K562 (cell line): ENCODE results near the gene CNTN4. TPM values are rescaled to one million over a fixed set of nuclear protein-coding genes. Genes with fewer than 3 reads are reported as not detected.

Source experiments
- ATAC-seq: fragments of 200-7000 bp; cut with Tn5 transposase; 3 replicates; pipeline ENCODE4 v1.9.1; 2020; ENCODE audit warnings: moderate library complexity
- BruUV-seq: library from RNA; stranded (reverse); fragments of 400-500 nt; replicated peaks from 2 replicates; lab custom pipeline; 2021; lab: Mats Ljungman, UMichigan
- CTCF ChIA-PET: fragments of 300-600 bp; formaldehyde crosslinking; extraction: SDS; loops from one replicate; lab custom pipeline; 2021; ENCODE audit warnings: low intra/inter-chr PET ratio; lab: Yijun Ruan, JAX
- POLR2A ChIA-PET: fragments of 300-600, 350-650 bp; sonication (Branson Sonifier 250); formaldehyde crosslinking; extraction: SDS; loops from one replicate; lab custom pipeline; 2021; ENCODE audit warnings: antibody characterized with exemption, inconsistent platforms; lab: Yijun Ruan, JAX
- DNase-seq, 4 experiments: peaks; one replicate each; pipeline versions ENCODE4 v3.0.0 to v3.0.0-alpha.2; 2011 to 2018; ENCODE audit warnings: low spot score in 3 of 4, mixed read lengths in 3 of 4; ENCODE audit errors: extremely low read depth in 1 of 4
- FAIRE-seq: peaks from 2 replicates; lab custom pipeline; 2011; peaks lifted over from hg19 to GRCh38; lab: Jason Lieb, UNC
- H2AFZ ChIP-seq: 2 replicates; pipeline ENCODE4 v1.6.0; 2011; ENCODE audit warnings: low read depth, low read length, control low read depth, inconsistent platforms
- H3K27ac ChIP-seq: fragments of 200-600 bp; 3 replicates; pipeline ENCODE4 v1.8.0; 2011; ENCODE audit warnings: low read depth, mild to moderate bottlenecking, control low read depth, inconsistent platforms, low read length, moderate library complexity, mixed read lengths; ENCODE audit errors: extremely low read depth
- H3K27me3 ChIP-seq, 2 experiments: fragments of 300-600 bp in 1 of 2; 2 replicates in 1 of 2; 3 replicates in 1 of 2; pipeline versions ENCODE4 v1.6.0 to v1.8.0; 2011; ENCODE audit warnings: inconsistent platforms in 2 of 2, low read length in 2 of 2, mild to moderate bottlenecking in 1 of 2, mixed read lengths in 1 of 2, moderate library complexity in 1 of 2; ENCODE audit not compliant: control insufficient read depth in 2 of 2, insufficient read depth in 2 of 2
- H3K36me3 ChIP-seq: fragments of 300-600 bp; 3 replicates; pipeline ENCODE4 v1.8.0; 2011; ENCODE audit warnings: mild to moderate bottlenecking, low read length, inconsistent platforms; ENCODE audit not compliant: control insufficient read depth, insufficient read depth
- H3K4me1 ChIP-seq, 2 experiments: fragments of 200-600 bp in 1 of 2; replicated peaks in 1 of 2; 2 replicates in 1 of 2; 3 replicates in 1 of 2; pipeline versions ENCODE4 v1.5.1 to v1.8.0; 2011; ENCODE audit warnings: inconsistent platforms in 2 of 2, low read length in 2 of 2, mild to moderate bottlenecking in 1 of 2, mixed read lengths in 1 of 2, moderate library complexity in 1 of 2; ENCODE audit not compliant: control insufficient read depth in 2 of 2, insufficient read depth in 2 of 2
- H3K4me2 ChIP-seq: 2 replicates; pipeline ENCODE4 v1.6.1; 2011; ENCODE audit warnings: low read length, control low read depth, inconsistent platforms, mixed read lengths; ENCODE audit not compliant: insufficient read depth
- H3K4me3 ChIP-seq: fragments of 200-600 bp; sonication (generic), shearing (Covaris generic); 2 replicates; pipeline ENCODE4 v1.5.1; 2016; ENCODE audit warnings: control low read depth, inconsistent platforms
- H3K79me2 ChIP-seq: fragments of 200-600 bp; 3 replicates; pipeline ENCODE4 v1.8.0; 2011; ENCODE audit warnings: low read length, inconsistent platforms; ENCODE audit not compliant: control insufficient read depth, insufficient read depth
- H3K9ac ChIP-seq, 2 experiments: 2 replicates each; pipeline versions ENCODE4 v1.6.0 to v1.6.1; 2011; ENCODE audit warnings: low read depth in 2 of 2, low read length in 2 of 2, control low read depth in 1 of 2, inconsistent platforms in 1 of 2, mild to moderate bottlenecking in 1 of 2, mixed read lengths in 1 of 2; ENCODE audit not compliant: insufficient read depth in 1 of 2
- H3K9me1 ChIP-seq: one replicate; pipeline ENCODE4 v1.6.0; 2011; ENCODE audit warnings: inconsistent platforms, mild to moderate bottlenecking, low read length, moderate library complexity; ENCODE audit not compliant: control insufficient read depth, insufficient read depth
- H3K9me3 ChIP-seq: replicated peaks from 2 replicates; pipeline ENCODE4 v1.5.1; 2011; ENCODE audit warnings: low read depth, low read length, inconsistent platforms; ENCODE audit not compliant: control insufficient read depth, insufficient read depth
- H4K20me1 ChIP-seq: replicated peaks from 2 replicates; pipeline ENCODE4 v1.6.1; 2011; ENCODE audit warnings: low read length, inconsistent platforms, mixed read lengths; ENCODE audit not compliant: control insufficient read depth, insufficient read depth
- ATF4 ChIP-seq: fragments of 450-650 bp; formaldehyde crosslinking; IDR thresholded peaks from 2 replicates; pipeline ENCODE4 v1.4.0; 2022; ENCODE audit warnings: mild to moderate bottlenecking, moderate library complexity
- MAFF ChIP-seq: IDR thresholded peaks from 2 replicates; pipeline ENCODE4 v1.6.1; 2012; ENCODE audit warnings: low read length, improper control_type of control experiment
- MITF ChIP-seq: IDR thresholded peaks from 2 replicates; pipeline ENCODE4 v1.6.1; 2014; ENCODE audit warnings: antibody characterized with exemption
- MLLT1 ChIP-seq, 2 experiments: fragments of 450-650 bp; IDR thresholded peaks; 2 replicates each; pipeline ENCODE4 v1.6.1; 2016
- NONO ChIP-seq, 2 experiments: fragments of 200-400 bp in 1 of 2; fragments of 450-650 bp in 1 of 2; formaldehyde crosslinking in 1 of 2; IDR thresholded peaks; 2 replicates each; pipeline ENCODE4 v1.6.1; 2017; ENCODE audit warnings: low read depth in 2 of 2, mild to moderate bottlenecking in 2 of 2, moderate library complexity in 2 of 2, low read length in 1 of 2
- ZBTB8A ChIP-seq: fragments of 450-650 bp; IDR thresholded peaks from 2 replicates; pipeline ENCODE4 v1.6.1; 2018; ENCODE audit warnings: mild to moderate bottlenecking, moderate library complexity; ENCODE audit not compliant: partially characterized antibody
- ZNF507 ChIP-seq: conservative IDR thresholded peaks from 2 replicates; pipeline ENCODE4 v1.6.1; 2017; ENCODE audit warnings: missing genetic modification characterization, missing compliant biosample characterization
- WGBS: fragments of 100-300 bp; shearing (Covaris generic); methylation state at CpG from one replicate; pipeline ENCODE4 v1.1.6; 2016; ENCODE audit warnings: low coverage, mixed read lengths; ENCODE audit not compliant: insufficient coverage; ENCODE audit errors: missing lambda C conversion rate; 5-methylcytosine and 5-hydroxymethylcytosine counted together
- in situ Hi-C: fragments of 300-500 bp; cut with MboI; formaldehyde crosslinking; loops from 4 replicates; pipeline ENCODE4 v1.15.0; 2018; ENCODE audit warnings: inconsistent platforms, mixed read lengths
- intact Hi-C: fragments of 100-400 bp; cut with micrococcal nuclease; formaldehyde crosslinking; loops from 2 replicates; pipeline ENCODE4 v1.14.2; 2022
- polyA plus RNA-seq, 8 experiments: library from polyadenylated mRNA; depleted of rRNA in 4 of 8; stranded (reverse) in 5 of 8; unstranded in 3 of 8; fragments of >200 nt; fragmentation: Nextera tagmentation in 2 of 8; fragmentation: Illumina TruSeq in 1 of 8; extraction: Ambion mirVana in 2 of 8; extraction: Trizol in 1 of 8; gene quantifications; 2 replicates each; pipeline versions ENCODE4 v1.2.1 to v1.2.3, GENCODE V29; 2011 to 2014; ENCODE audit warnings: inconsistent platforms in 1 of 8, missing spikeins in 1 of 8
- total RNA-seq, 7 experiments: library from RNA; depleted of rRNA in 6 of 7; stranded (reverse); fragments of >200 nt in 6 of 7; fragmentation: Illumina TruSeq in 2 of 7; extraction: Trizol in 2 of 7; gene quantifications; 2 replicates each; pipeline versions ENCODE4 v1.2.1 to v1.2.3, GENCODE V29; 2011 to 2021; ENCODE audit warnings: low replicate concordance in 1 of 7

The CNTN4 gene
- total and polyA plus RNA-seq, 9 of the 15 experiments (the other 6 are each of a cell fraction or from before 2014, with no cell fraction given) = not detected

- TF ChIP-seq MLLT1 (IDR thresholded peaks at IDR 0.05) = no peak
- no peak for TF ChIP-seq ZNF507
- peak; percentile 44 for TF ChIP-seq MAFF
- TF ChIP-seq MITF = no peak
- no peak for TF ChIP-seq NONO (IDR thresholded peaks at IDR 0.05; ENCODE audit: low read depth in 2 of 2, low read length in 1 of 2)
Observed at GRCh38 chr3:2536575-2536974, 437.9 kb downstream of the CNTN4 start (continued).

- TF ChIP-seq ATF4 (CRISPR knock-in tag) = 0 out of 2 replicates have a peak, but pooled peaks have one; percentile 17
- no peak for TF ChIP-seq ZBTB8A
- Histone ChIP-seq H3K9ac (no peak overlapping the region), H3K9me3 (no peaks in the 10 kb centered on the region; the same call in 1 of the 2 replicates), H2AFZ (no peak overlapping the region), H4K20me1 (no peaks in the 10 kb centered on the region), H3K27me3 (no peaks in the 10 kb centered on the region), H3K79me2 (no peaks in the 10 kb centered on the region), H3K9me1 (no peaks in the 10 kb centered on the region), H3K4me3 (no peak overlapping the region), H3K4me2 (no peak overlapping the region), H3K4me1 (no peaks in the 10 kb centered on the region), H3K27ac (no peak overlapping the region), H3K36me3 (no peaks in the 10 kb centered on the region)
- BruUV-seq = no TSS peak
- in situ Hi-C loops = no loop called here
- intact Hi-C loops = no loop called here
- ChIA-PET CTCF (no interaction called here), POLR2A (no interaction called here)
- FAIRE-seq = no peak
- WGBS = 1% methylated on average over 5 of the region's 5 CpGs
- no peak for DNase-seq
- ATAC-seq = no peak
Observed at GRCh38 chr3:2540115-2540514, 441.4 kb downstream of the CNTN4 start.
